H9 (cell line): ENCODE measurements around the gene CDKN2D. TPM values are rescaled to one million over a fixed set of nuclear protein-coding genes. Genes with fewer than 3 reads are reported as not detected.

Experiments
- DNase-seq: peaks from one replicate; pipeline ENCODE4 v3.0.0-alpha.2; 2017
- H2AFZ ChIP-seq: one replicate; pipeline ENCODE4 v1.6.1; 2013; ENCODE audit warnings: mild to moderate bottlenecking, low read length, control low read depth, moderate library complexity
- H2AK5ac ChIP-seq: 2 replicates; pipeline ENCODE4 v1.6.1; 2013; ENCODE audit warnings: low read length, control low read depth, mixed read lengths; ENCODE audit not compliant: insufficient read length
- H2BK120ac ChIP-seq: one replicate; pipeline ENCODE4 v1.6.1; 2013; ENCODE audit warnings: low read depth, mild to moderate bottlenecking, low read length, control low read depth, inconsistent platforms; ENCODE audit not compliant: poor library complexity, severe bottlenecking
- H2BK12ac ChIP-seq: 2 replicates; pipeline ENCODE4 v1.6.1; 2013; ENCODE audit warnings: low read length, control low read depth, mixed read lengths, low read depth; ENCODE audit not compliant: insufficient read length
- H2BK15ac ChIP-seq: 2 replicates; pipeline ENCODE4 v1.6.1; 2013; ENCODE audit warnings: low read depth, low read length, control low read depth
- H2BK20ac ChIP-seq: one replicate; pipeline ENCODE4 v1.6.1; 2013; ENCODE audit warnings: low read depth, mild to moderate bottlenecking, low read length, control low read depth, inconsistent platforms; ENCODE audit not compliant: poor library complexity, severe bottlenecking
- H2BK5ac ChIP-seq: 2 replicates; pipeline ENCODE4 v1.6.1; 2013; ENCODE audit warnings: low read length, control low read depth, mixed read lengths; ENCODE audit not compliant: insufficient read length
- H3K14ac ChIP-seq: 2 replicates; pipeline ENCODE4 v1.6.1; 2013; ENCODE audit warnings: low read length, control low read depth; ENCODE audit not compliant: insufficient read depth
- H3K18ac ChIP-seq: 2 replicates; pipeline ENCODE4 v1.6.1; 2013; ENCODE audit warnings: low read depth, mild to moderate bottlenecking, mixed read lengths, low read length, control low read depth; ENCODE audit not compliant: insufficient read length
- H3K23ac ChIP-seq: 2 replicates; pipeline ENCODE4 v1.6.1; 2013; ENCODE audit warnings: low read length, control low read depth, mixed read lengths, low read depth; ENCODE audit not compliant: insufficient read length
- H3K23me2 ChIP-seq: 2 replicates; pipeline ENCODE4 v1.6.1; 2013; ENCODE audit warnings: low read depth, mild to moderate bottlenecking, mixed read lengths, low read length, control low read depth; ENCODE audit not compliant: insufficient read length, poor library complexity, severe bottlenecking
- H3K27ac ChIP-seq: 2 replicates; pipeline ENCODE4 v1.5.1; 2013; ENCODE audit warnings: low read length, control low read depth, mixed read lengths, low read depth; ENCODE audit not compliant: insufficient read length
- H3K27me3 ChIP-seq: 2 replicates; pipeline ENCODE4 v1.6.1; 2013; ENCODE audit warnings: low read length, control low read depth, inconsistent platforms; ENCODE audit not compliant: insufficient read depth
- H3K4ac ChIP-seq: 2 replicates; pipeline ENCODE4 v1.6.1; 2013; ENCODE audit warnings: low read depth, mild to moderate bottlenecking, control low read depth, inconsistent platforms, low read length, moderate library complexity
- H3K4me1 ChIP-seq: 2 replicates; pipeline ENCODE4 v1.6.1; 2013; ENCODE audit warnings: low read length, control low read depth, inconsistent platforms; ENCODE audit not compliant: insufficient read depth
- H3K4me2 ChIP-seq: 2 replicates; pipeline ENCODE4 v1.6.1; 2013; ENCODE audit warnings: low read length, control low read depth, mixed read lengths; ENCODE audit not compliant: insufficient read length, insufficient read depth
- H3K56ac ChIP-seq: 2 replicates; pipeline ENCODE4 v1.6.1; 2013; ENCODE audit warnings: low read depth, mild to moderate bottlenecking, mixed read lengths, low read length, control low read depth; ENCODE audit not compliant: insufficient read length
- H3K79me1 ChIP-seq: 2 replicates; pipeline ENCODE4 v1.6.1; 2013; ENCODE audit warnings: low read depth, mild to moderate bottlenecking, moderate library complexity, low read length, control low read depth, inconsistent platforms; ENCODE audit not compliant: insufficient read depth, poor library complexity, severe bottlenecking
- H3K79me2 ChIP-seq: 2 replicates; pipeline ENCODE4 v1.6.1; 2013; ENCODE audit warnings: low read length, control low read depth, inconsistent platforms; ENCODE audit not compliant: insufficient read depth
- H3K9ac ChIP-seq: 2 replicates; pipeline ENCODE4 v1.6.1; 2013; ENCODE audit warnings: low read length, control low read depth, mixed read lengths; ENCODE audit not compliant: insufficient read length; ENCODE audit errors: extremely low read depth
- H3K9me3 ChIP-seq: one replicate; pipeline ENCODE4 v1.6.1; 2013; ENCODE audit warnings: low read depth, low read length, inconsistent platforms; ENCODE audit not compliant: control insufficient read depth
- H3T11ph ChIP-seq: one replicate; pipeline ENCODE4 v1.6.1; 2013; ENCODE audit warnings: mild to moderate bottlenecking, low read length, control low read depth, inconsistent platforms
- H4K20me1 ChIP-seq: one replicate; pipeline ENCODE4 v1.6.1; 2013; ENCODE audit not compliant: control insufficient read depth, insufficient read length, insufficient read depth
- H4K5ac ChIP-seq: 2 replicates; pipeline ENCODE4 v1.6.1; 2013; ENCODE audit warnings: low read depth, mild to moderate bottlenecking, mixed read lengths, low read length, control low read depth; ENCODE audit not compliant: insufficient read length
- H4K8ac ChIP-seq: replicated peaks from 2 replicates; pipeline ENCODE4 v1.6.1; 2013; ENCODE audit warnings: low read length, control low read depth, mixed read lengths, low read depth; ENCODE audit not compliant: insufficient read length
- H4K91ac ChIP-seq: 2 replicates; pipeline ENCODE4 v1.6.1; 2013; ENCODE audit warnings: low read depth, mild to moderate bottlenecking, moderate library complexity, mixed read lengths, low read length, control low read depth; ENCODE audit not compliant: insufficient read length
- H3K27ac Mint-ChIP-seq, 3 experiments: 2 replicates in 2 of 3; 3 replicates in 1 of 3; pipeline ENCODE4 v1.8.0; 2020 to 2021; ENCODE audit warnings: mixed read lengths in 3 of 3, mild to moderate bottlenecking in 1 of 3, moderate library complexity in 1 of 3
- H3K27me3 Mint-ChIP-seq: 2 replicates; pipeline ENCODE4 v1.8.0; 2021; ENCODE audit warnings: low read depth, mild to moderate bottlenecking, moderate library complexity, mixed read lengths
- H3K36me3 Mint-ChIP-seq, 3 experiments: 2 replicates in 2 of 3; 3 replicates in 1 of 3; pipeline ENCODE4 v1.8.0; 2020 to 2021; ENCODE audit warnings: low read depth in 3 of 3, mixed read lengths in 3 of 3; ENCODE audit not compliant: insufficient read depth in 1 of 3
- H3K4me1 Mint-ChIP-seq, 2 experiments: 2 replicates each; pipeline ENCODE4 v1.8.0; 2020; ENCODE audit warnings: mixed read lengths in 2 of 2
- H3K4me3 Mint-ChIP-seq, 2 experiments: 2 replicates in 1 of 2; 3 replicates in 1 of 2; pipeline ENCODE4 v1.8.0; 2020 to 2021; ENCODE audit warnings: mild to moderate bottlenecking in 2 of 2, mixed read lengths in 2 of 2, moderate library complexity in 1 of 2
- H3K9me3 Mint-ChIP-seq, 2 experiments: 2 replicates in 1 of 2; 3 replicates in 1 of 2; pipeline ENCODE4 v1.8.0; 2020; ENCODE audit warnings: mild to moderate bottlenecking in 2 of 2, mixed read lengths in 2 of 2, moderate library complexity in 1 of 2
- CTCF ChIP-seq: fragments of 200-600 bp; sonication (generic); conservative IDR thresholded peaks from 3 replicates; pipeline ENCODE4 v1.8.0; 2021; ENCODE audit warnings: antibody characterized with exemption, mild to moderate bottlenecking
- WGBS: extraction: QIAGEN DNeasy Blood & Tissue Kit; methylation state at CpG from one replicate; pipeline ENCODE4 v1.1.7; 2013; ENCODE audit warnings: missing lambda C conversion rate, low lambda C conversion rate, mixed read lengths; ENCODE audit not compliant: insufficient read length; ENCODE audit errors: extremely low coverage; 5-methylcytosine and 5-hydroxymethylcytosine counted together
- total RNA-seq: library from RNA; stranded (reverse); gene quantifications from 2 replicates; pipeline ENCODE4 v1.2.1, GENCODE V29; 2021

CDKN2D gene
- total RNA-seq, 1 experiment from 2014 or later: 2.8 TPM

- no peak overlapping the region for H2AK5ac ChIP-seq
Measured at GRCh38 chr19:10567656-10568055, 1.1 kb downstream of the CDKN2D start.

More at GRCh38 chr19:10567656-10568055, 1.1 kb downstream of the CDKN2D start:
- Histone ChIP-seq H3K4me1 (no peaks in the 10 kb centered on the region), H3K4ac (no peak overlapping the region), H2AFZ (no peak overlapping the region), H2BK15ac (no peak overlapping the region), H4K8ac (no peak overlapping the region), H3T11ph (no peak overlapping the region), H3K27me3 (no peaks in the 10 kb centered on the region), H2BK12ac (no peak overlapping the region), H3K9ac (no peak overlapping the region), H3K79me2 (no peaks in the 10 kb centered on the region), H3K18ac (no peak overlapping the region), H3K27ac (no peak overlapping the region), H3K79me1 (no peaks in the 10 kb centered on the region), H3K9me3 (no peaks in the 10 kb centered on the region), H2BK120ac (no peak overlapping the region), H3K4me2 (peak overlapping the region; percentile 71), H3K14ac (no peak overlapping the region), H4K5ac (no peak overlapping the region), H3K56ac (no peak overlapping the region), H3K23me2 (peaks cover 10% of the 10 kb centered on the region), H2BK20ac (no peak overlapping the region), H4K20me1 (no peaks in the 10 kb centered on the region), H2BK5ac (no peak overlapping the region), H4K91ac (no peak overlapping the region), H3K23ac (no peak overlapping the region)
- Mint-ChIP-seq H3K36me3 (peaks cover 6 to 13% (median 8%) of the 10 kb centered on the region in 3 experiments; a peak in 6 of 7 replicates), H3K27me3 (peaks cover 16% of the 10 kb centered on the region), H3K27ac (peak overlapping the region in 1 of 3 experiments; percentile 68; a peak in 1 of 7 replicates), H3K4me3 (peak overlapping the region; percentile 78 to 90), H3K9me3 (no peaks in the 10 kb centered on the region), H3K4me1 (peaks cover 33 to 39% of the 10 kb centered on the region in 2 experiments)
- no peak for DNase-seq
- TF ChIP-seq CTCF: no peak
- WGBS: no CpG with 5 or more reads among the region's 5 CpGs
